ENCODE results near the gene BEST3. TPM values are rescaled to one million over a fixed set of nuclear protein-coding genes. Genes with fewer than 3 reads are reported as not detected.

Gene BEST3
- total RNA-seq, 1 experiment from 2014 or later, result 0.29 TPM

Other genes starting within 250 kb of the BEST3 start
- 17.8 and 39.7 TPM in 2 replicates for gene FRS2, start 228.9 kb downstream of the BEST3 start, total RNA-seq (2014; rRNA removed; shearing (Covaris generic))
- 735 and 797 TPM in 2 replicates for gene CCT2, start 113.8 kb downstream of the BEST3 start, total RNA-seq (2014; rRNA removed; shearing (Covaris generic))
- not detected in 2 replicates for gene LRRC10, start 88.4 kb downstream of the BEST3 start, total RNA-seq (2014; rRNA removed; shearing (Covaris generic))
- gene RAB3IP, start 39.6 kb upstream of the BEST3 start, total RNA-seq (2014; rRNA removed; shearing (Covaris generic)), result 28.3 and 28.4 TPM in 2 replicates
- 0.09 TPM in 1 of 2 replicates, not detected in the other for gene MYRFL, start 125.9 kb upstream of the BEST3 start, total RNA-seq (2014; rRNA removed; shearing (Covaris generic))

All from Daoy (cell line).